ENCODE measurements around the gene RABAC1.
"Not testable (repeated sequence)": the region's sequence is repeated elsewhere in the genome, so short reads cannot be mapped to it uniquely, and the experiment has no call there.

The RABAC1 gene

GRCh38 chr19:41944336-41944735, 14.8 kb downstream of the RABAC1 start:
- DNase-seq, result no peak

- no peak for DNase-seq
Measured at GRCh38 chr19:41941410-41942202, 17.5 kb downstream of the RABAC1 start.

- no peak for DNase-seq
Measured at GRCh38 chr19:41940731-41941409, 18.3 kb downstream of the RABAC1 start.

GRCh38 chr19:41939861-41940730, 19.0 kb downstream of the RABAC1 start:
- no peak for DNase-seq

GRCh38 chr19:41939209-41939608, 19.9 kb downstream of the RABAC1 start:
- not testable (repeated sequence) for DNase-seq

GRCh38 chr19:41937525-41938468, 21.3 kb downstream of the RABAC1 start:
- DNase-seq, result no peak

GRCh38 chr19:41936961-41937360, 22.2 kb downstream of the RABAC1 start:
- DNase-seq, result no peak

GRCh38 chr19:41936416-41936850, 22.7 kb downstream of the RABAC1 start:
- no peak for DNase-seq

GRCh38 chr19:41935760-41936415, 23.2 kb downstream of the RABAC1 start:
- no peak for DNase-seq

- DNase-seq, result peak; percentile 22 to 49
Measured at GRCh38 chr19:41934849-41935374, 24.2 kb downstream of the RABAC1 start.

- no peak for DNase-seq
Measured at GRCh38 chr19:41933693-41934426, 25.3 kb downstream of the RABAC1 start.

- no peak for DNase-seq
Measured at GRCh38 chr19:41932720-41933332, 26.3 kb downstream of the RABAC1 start.

- no peak for DNase-seq
Measured at GRCh38 chr19:41932259-41932719, 26.8 kb downstream of the RABAC1 start.

GRCh38 chr19:41930926-41931592, 28.1 kb downstream of the RABAC1 start:
- DNase-seq, result no peak

- no peak for DNase-seq
Measured at GRCh38 chr19:41930322-41930722, 28.8 kb downstream of the RABAC1 start.

GRCh38 chr19:41929536-41930071, 29.5 kb downstream of the RABAC1 start:
- no peak for DNase-seq

- DNase-seq, result no peak
Measured at GRCh38 chr19:41928754-41929535, 30.2 kb downstream of the RABAC1 start.

- no peak for DNase-seq
Measured at GRCh38 chr19:41928221-41928683, 30.9 kb downstream of the RABAC1 start, which contains the start of gene ERFL. ERFL (minus strand) TSS chr19:41928449; CDS start chr19:41912919, 15,530 bp downstream.

All from SW 1271 (cell line).